ENCODE data around the gene ROPN1L. TPM values are rescaled to one million over a fixed set of nuclear protein-coding genes. Genes with fewer than 3 reads are reported as not detected.

The ROPN1L gene
- total RNA-seq, 1 donor from 2014 or later: 1.9 TPM

- no peaks in the 10 kb centered on the region for H3K9me3 ChIP-seq
- H3K27me3 ChIP-seq: no peaks in the 10 kb centered on the region
- H3K36me3 ChIP-seq: no peaks in the 10 kb centered on the region
- DNase-seq (no peak), ATAC-seq (peak; percentile 31)
- TF ChIP-seq CTCF (IDR thresholded peaks at IDR 0.05): no peak
- H3K4me1 ChIP-seq: no peaks in the 10 kb centered on the region
- H3K27ac ChIP-seq: no peak overlapping the region
- H3K4me3 ChIP-seq: no peak overlapping the region
- intact Hi-C loops (cut with DNase I): no loop called here
Observed at GRCh38 chr5:10502130-10502529, 60.5 kb downstream of the ROPN1L start.

- H3K27me3 ChIP-seq: no peaks in the 10 kb centered on the region
- H3K36me3 ChIP-seq: no peaks in the 10 kb centered on the region
- H3K4me3 ChIP-seq: no peak overlapping the region
- no peaks in the 10 kb centered on the region for H3K4me1 ChIP-seq
- H3K27ac ChIP-seq: no peak overlapping the region
- DNase-seq: no peak
- intact Hi-C loops (cut with DNase I): no loop called here
- no peak for ATAC-seq
- TF ChIP-seq CTCF (IDR thresholded peaks at IDR 0.05): no peak
- no peaks in the 10 kb centered on the region for H3K9me3 ChIP-seq
Observed at GRCh38 chr5:10502578-10502977, 60.9 kb downstream of the ROPN1L start.

- TF ChIP-seq CTCF (IDR thresholded peaks at IDR 0.05): no peak
- Histone ChIP-seq H3K4me3 (no peak overlapping the region), H3K27ac (no peak overlapping the region), H3K9me3 (no peaks in the 10 kb centered on the region), H3K27me3 (no peaks in the 10 kb centered on the region), H3K36me3 (no peaks in the 10 kb centered on the region), H3K4me1 (no peaks in the 10 kb centered on the region)
- DNase-seq: no peak
- peak; percentile 9 for ATAC-seq
- intact Hi-C loops (cut with DNase I): no loop called here
Observed at GRCh38 chr5:10503321-10503720, 61.6 kb downstream of the ROPN1L start.

GRCh38 chr5:10503997-10504793, 62.5 kb downstream of the ROPN1L start:
- ATAC-seq: peak; percentile 49
- Histone ChIP-seq H3K36me3 (no peaks in the 10 kb centered on the region), H3K27ac (no peak overlapping the region), H3K9me3 (no peaks in the 10 kb centered on the region), H3K4me3 (no peak overlapping the region), H3K4me1 (no peaks in the 10 kb centered on the region), H3K27me3 (no peaks in the 10 kb centered on the region)
- DNase-seq: no peak
- no peak for TF ChIP-seq CTCF (IDR thresholded peaks at IDR 0.05)
- intact Hi-C loops (cut with DNase I): no loop called here

DNA sequence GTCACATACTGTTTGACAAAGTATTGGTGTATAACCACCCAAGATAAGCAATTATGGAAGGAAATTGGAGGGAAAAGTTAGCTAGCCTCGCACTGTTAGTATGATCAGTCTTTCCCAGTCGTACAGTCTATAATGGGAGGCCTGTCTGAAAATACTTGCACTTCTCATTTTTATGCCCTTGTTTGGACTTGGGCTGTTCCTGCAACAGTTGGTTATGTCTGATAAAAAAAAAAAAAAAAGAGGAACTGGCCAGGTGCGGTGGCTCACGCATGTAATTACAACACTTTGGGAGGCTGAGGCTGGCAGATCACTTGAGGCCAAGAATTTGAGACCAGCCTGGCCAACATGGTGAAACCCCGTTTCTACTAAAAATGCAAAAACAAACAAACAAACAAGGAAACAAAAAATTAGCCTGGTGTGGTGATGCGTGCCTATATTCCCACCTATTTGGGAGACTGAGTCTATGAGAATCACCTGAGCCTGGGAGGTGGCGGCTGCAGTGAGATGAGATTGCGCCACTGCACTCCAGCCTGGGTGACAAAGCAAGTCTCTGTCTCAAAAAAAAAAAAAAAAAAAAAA, 63.9 kb downstream of the ROPN1L start:
- Histone ChIP-seq H3K36me3 (no peaks in the 10 kb centered on the region), H3K9me3 (no peaks in the 10 kb centered on the region), H3K27me3 (no peaks in the 10 kb centered on the region), H3K27ac (no peak overlapping the region), H3K4me3 (no peak overlapping the region), H3K4me1 (no peaks in the 10 kb centered on the region)
- ATAC-seq: no peak
- TF ChIP-seq CTCF (IDR thresholded peaks at IDR 0.05): no peak
- DNase-seq: no peak
- intact Hi-C loops (cut with DNase I): no loop called here

Measured in upper lobe of right lung (tissue), 1 donor.